ENCODE results near the gene ZDHHC8. TPM values are rescaled to one million over a fixed set of nuclear protein-coding genes. Genes with fewer than 3 reads are reported as not detected.

ZDHHC8 gene
- total RNA-seq, 1 donor from 2014 or later: 24.5 TPM

- ATAC-seq: no peak
These were observed 34.8 kb upstream of the ZDHHC8 start for GRCh38 chr22:20096574-20097420.

DNA sequence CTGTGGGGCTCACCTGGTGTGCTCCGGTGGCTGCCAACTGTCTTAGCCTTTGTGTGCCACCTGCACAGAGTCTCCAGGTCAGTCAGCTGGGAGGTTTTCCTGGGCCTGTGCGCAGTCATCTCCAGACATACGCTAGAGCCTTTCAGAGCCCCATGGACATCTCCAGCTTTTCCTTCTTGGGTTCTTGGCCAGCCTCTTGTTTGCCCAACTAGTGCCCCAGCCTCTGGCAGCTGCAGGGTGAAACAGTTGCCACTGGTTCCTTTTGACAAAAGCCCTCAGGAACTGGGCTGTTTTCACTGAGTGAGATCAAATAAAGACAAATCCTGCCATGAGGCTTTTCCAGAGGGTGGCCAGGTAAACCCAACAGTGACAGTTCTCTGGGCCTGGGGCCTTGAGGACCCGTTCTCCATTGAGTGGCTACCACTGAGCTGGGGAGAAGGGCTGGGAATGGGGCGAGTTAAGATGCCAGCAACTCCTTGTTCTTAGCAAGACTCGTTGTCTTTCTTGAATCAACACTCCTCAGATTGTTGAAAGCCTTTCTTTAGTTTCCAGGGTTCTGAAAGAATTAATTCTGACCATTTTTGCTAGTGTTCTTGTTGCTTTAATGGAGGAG is 32.4 kb upstream of the ZDHHC8 start:
- ATAC-seq: no peak

DNA sequence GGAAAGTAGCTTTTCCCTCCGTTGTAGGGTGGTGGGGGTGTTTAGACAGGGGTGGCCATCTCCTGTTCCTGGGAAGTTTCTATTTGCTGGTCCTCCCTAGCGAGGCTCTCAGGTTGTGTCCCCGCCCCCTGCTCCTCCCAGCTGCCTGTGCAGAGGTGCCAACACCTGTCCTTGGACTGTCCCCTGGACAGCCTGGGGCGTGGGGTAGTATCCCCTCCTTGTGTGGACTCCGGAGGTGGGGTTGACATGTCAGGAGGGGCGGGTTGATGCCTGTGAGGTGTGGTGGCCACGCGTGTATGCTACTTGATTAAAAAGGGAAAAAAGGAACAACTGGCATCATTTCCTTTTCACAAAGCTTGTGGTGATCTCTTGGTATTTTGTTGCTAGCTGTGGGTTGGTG is 30.0 kb upstream of the ZDHHC8 start:
- ATAC-seq: no peak

DNA sequence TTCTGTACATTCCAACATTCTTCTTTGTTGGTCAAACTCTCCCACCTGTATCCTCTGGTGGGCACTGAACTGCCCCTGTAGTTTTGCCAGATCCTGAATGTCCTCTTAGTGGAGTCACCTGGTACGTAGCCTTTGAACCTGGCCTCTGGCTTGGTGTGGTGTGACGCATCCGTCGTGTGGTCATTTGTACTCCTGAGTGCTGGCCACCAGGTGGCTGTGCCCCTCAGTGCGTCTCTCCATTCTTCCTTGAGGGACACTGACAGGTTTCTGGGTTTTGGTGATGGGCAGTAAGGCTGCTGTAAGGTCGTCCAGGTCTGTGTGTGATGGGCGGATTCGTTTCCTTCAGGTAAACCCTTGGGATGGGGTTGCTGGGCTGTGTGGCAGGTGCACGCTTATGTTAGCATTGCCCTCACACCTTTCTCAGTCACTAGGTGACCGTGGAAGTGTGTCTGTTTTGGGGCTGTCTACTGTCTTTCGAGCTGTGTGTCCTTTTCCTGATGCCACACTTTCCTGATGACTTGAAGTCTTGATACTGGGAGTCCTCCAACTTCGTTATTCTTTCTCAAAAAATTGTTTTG is 29.3 kb upstream of the ZDHHC8 start:
- ATAC-seq: no peak

GRCh38 chr22:20105456-20106204 is 26.0 kb upstream of the ZDHHC8 start:
- no peak for ATAC-seq

GRCh38 chr22:20106205-20106848 is 25.3 kb upstream of the ZDHHC8 start:
- no peak for ATAC-seq

DNA sequence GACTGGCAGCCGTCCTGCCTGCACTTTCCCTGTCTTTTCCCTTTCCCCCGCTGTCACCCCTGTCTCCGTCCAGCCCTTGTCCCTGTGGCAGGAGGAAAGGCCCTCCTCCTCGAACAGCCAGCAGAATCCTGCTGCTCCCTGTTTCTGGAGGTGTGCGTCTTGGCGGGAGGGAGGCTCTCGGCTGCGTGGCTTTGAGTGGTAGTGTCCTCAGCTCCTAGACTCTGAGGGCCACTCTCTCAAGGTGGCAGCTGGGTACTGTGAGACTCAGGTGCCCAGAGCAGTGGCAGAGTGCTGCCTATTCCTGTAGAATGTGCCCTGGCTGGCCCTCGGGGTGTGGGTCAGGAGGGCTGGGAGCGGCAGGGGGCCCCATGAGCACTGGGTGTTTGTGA is 24.8 kb upstream of the ZDHHC8 start:
- no peak for ATAC-seq

DNA sequence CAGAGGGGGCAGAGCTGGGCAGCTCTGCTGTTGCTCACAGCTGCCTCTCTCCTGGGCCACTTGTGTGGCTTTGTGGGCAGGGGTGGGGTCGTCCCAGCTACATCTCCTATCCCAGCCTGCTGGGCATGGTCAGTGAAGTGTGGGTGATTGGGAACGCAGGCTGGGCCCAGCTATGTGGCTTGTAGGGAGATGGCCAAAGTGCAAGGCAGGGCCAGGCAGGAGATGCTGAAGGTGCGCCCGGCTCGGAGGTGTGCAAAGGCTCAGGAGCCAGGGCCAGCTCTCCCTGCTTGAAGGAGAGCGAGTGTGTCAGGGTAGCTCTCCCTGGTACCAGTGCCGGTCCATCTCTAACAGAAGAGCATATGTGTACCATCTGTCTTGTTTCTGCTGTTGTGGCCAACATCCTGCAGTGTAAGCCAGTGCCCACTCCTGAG is 24.1 kb upstream of the ZDHHC8 start:
- ATAC-seq: no peak

DNA sequence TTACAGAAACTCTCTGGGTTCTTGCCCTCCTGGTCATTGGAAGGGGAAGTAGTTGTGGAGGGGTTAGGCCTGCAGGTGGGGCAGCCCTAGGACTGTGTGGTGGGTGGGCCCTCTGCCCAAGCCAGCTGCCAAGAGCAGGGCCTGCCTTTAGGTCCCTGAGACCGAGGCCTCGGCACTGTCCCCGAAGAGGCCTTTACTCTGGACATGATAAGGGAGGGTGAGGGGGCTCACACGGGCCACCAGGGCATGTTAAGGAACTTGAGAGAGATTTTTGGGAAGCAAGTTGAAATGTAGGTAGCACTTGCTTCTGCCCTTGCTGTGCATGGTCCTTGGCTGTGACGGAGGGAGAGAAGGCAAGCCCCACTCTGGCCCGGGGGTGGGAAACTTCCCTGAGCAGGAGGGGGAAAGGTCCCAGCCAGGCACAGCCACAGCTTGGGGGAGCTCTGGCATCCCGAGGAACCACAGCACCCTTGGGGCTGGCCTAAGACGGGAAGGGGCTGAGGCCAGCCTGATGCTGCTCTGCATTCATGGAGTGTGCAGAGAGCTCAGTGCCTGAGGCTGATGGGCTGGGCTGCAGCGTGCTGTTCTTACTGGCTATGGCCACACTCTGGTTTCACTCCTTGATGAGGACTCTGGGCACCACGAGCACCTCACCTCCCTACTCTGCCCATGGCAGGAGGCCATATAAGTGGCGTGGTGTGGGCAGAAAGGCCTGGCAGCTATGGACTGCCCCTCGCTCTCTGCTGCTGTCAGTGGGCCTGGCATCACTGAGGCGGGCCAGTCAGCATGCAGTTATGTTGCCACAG is 23.4 kb upstream of the ZDHHC8 start:
- ATAC-seq: no peak

GRCh38 chr22:20108757-20109230 is 22.8 kb upstream of the ZDHHC8 start:
- no peak for ATAC-seq

DNA sequence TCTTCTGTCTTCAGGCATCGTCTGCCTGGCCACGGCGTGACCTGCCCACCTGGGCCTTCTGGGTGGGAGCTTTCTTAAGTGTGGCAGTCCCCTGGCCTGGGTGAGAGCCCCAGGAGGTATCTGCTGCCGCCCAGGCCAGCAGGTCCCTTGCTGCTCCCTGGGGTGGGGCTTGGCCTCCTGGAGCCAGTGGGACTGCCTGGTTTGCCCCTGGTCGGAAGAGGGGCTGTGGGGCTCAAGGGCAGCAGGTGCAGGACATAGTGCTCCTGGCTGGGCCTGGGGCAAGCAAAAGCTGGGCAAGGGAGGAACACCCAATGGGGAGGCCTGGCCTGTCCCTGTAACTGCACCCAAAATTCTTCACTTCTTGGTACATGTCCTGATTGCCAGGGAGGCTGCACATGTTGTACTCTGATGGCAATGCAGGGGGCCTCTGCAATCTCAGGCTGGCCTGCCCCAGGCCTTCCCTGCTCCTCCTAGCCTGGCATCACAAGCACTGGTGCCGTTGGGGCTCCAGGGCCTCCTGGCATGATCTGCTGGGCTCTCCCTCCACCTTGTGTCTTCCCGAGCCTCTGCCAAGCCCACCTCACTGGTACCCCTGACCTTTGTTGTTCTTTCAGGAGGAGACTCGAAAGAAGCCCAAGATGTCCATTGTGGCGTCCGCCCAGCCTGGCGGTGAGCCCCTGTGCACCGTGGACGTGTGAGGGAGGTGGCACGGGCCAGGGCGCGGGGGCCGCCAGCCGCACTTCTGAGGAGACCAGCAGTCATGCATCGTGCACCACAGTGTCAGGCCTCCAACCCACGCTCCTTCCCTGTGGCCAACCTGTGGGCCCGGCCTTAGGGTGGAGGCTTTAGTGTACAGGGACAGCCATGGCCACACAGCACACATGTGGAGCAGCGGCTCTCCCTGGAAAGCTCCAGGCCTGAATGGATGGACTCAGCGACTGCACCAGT is 21.9 kb upstream of the ZDHHC8 start:
- ATAC-seq: no peak

DNA sequence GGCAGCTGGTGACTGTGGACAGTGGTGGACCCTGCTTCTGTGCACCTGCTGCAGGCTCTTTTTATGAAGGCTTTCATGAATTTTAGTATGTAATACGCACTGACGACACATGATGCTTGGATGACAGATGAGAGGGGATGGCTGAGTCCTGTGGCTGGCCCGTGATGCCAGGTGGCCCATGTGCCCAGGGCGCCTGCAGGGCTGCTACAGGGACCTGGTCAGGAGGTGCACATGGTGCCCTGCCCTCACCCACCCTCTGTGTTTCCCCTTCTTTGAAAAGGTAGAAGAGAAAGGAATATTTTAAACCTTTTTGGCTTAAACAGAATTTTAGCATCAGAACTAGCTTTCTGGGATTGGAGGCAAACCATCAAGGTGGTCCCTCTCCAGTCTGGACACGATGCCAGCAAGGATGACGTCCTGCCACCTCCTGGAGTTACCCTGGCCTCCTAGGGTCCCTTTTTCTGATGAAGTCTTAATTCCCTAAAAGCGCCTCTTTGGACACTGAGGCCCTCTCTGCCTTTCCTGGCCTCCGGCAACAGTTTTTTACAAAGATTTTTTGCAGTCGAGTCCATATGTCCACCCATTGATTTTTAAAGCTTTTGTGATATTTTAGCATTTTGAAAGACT is 21.1 kb upstream of the ZDHHC8 start:
- no peak for ATAC-seq

DNA sequence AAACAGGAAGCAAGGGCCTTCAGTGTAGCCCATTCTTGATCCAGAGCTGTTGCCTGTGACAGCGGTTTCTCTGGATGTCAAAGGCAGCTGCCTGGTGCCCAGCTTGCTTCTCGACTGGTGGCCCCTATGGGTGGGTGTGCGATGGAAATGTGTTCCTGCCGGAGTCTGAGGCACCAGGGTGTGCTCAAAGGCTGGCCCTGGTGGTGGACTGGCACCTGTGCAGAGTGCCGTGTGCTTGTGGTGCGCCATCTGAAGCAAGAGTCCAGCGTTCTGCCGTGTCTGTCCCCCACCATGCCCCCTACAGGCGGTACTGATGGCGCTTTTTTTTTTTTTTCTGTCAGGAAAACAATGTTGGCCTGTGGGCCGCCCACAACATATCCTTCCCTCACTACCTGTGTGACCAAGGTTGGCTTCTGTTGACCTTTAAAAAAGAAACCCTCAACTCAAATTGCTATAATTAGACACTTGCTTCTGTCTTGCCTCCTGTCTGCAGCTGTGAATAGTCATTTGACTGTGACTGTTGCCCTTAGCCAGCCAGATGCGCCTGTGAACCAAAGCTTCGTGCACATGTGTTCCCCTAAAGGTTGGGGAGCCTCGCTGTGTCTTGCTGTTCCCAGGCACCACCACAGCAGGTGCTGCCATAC is 20.4 kb upstream of the ZDHHC8 start:
- ATAC-seq: no peak

- no peak for ATAC-seq
These were observed 19.6 kb upstream of the ZDHHC8 start for GRCh38 chr22:20111689-20112622.

DNA sequence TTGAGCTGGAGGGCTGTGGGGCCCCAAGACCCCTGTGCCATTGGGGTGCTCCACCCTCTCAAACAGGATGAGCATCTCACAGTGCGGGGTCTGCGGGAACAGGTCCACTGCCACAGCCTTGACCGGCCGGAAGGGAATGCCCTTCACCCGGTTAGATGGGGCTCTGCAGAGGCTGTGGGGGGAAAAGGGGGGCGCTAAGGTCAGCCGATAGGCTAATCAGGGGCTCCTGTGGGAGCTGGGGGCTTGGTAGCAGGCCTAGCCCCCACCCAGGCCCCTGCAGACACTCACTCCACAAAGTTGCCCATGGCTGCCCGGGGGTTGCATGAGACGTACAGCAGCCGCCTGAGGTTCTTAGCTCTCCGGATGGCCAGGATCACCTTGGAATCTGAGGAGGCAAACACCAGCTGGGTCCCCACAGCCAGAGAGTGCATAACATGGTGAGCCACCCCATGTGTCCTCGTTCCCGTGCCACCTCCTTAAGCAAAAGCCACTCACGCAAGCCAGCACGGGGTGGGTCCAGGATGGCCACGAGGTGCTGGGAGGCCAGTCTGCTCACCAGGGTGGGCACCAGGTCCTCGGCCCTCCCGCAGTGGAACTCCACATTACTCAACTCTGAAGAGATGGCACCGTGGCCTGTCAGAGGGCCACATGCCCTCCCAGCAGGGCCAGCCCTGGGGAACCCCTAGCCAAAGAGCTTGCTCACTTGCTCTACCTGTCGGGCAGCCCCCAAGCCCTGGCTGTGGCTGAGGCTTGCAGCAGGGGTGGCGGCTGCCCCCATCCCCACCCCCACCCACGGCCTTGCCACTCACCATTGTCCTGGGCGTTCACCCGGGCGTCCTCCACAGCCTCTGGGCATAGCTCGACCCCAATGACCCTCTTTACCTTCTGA is 18.7 kb upstream of the ZDHHC8 start:
- ATAC-seq: no peak

DNA sequence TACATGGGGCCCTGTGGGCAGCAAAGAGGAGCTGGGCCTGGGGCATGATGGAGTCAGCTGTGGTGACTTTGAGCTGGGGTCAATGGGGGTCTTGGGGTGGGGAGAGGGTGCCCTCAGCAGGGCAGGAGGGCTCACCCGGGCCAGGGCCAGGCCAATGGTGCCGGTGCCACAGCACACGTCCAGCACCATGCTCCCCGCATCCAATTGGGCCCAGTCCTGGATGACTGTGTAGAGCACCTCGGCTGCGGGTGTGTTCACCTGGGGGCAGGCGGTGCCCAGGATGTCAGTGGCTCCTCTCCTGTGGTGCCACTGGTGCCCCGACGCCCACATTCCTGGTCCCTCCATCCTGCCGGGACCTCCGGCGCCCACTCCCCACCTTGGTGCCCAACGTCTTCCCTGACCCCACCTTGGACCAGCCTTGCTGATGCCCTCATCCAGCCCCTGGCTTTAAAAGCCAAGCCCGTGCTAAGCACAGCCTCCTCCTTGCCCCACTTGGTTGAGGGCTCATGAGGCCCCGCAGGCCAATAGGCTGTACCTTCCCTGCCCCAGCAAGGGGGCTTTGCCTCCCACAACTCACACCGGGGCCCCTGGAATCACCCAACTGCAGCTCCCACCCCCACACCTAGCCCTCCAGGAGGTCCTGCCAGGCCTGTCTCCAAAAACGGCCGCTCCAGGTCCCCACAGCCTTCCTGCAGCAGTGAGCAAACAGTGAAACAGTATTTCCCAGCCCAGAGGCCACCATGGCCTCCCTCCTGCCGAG is 17.9 kb upstream of the ZDHHC8 start:
- ATAC-seq: no peak
